AG09319 (cell line): ENCODE results near the gene CLCN7.

Experiments
- DNase-seq: peaks from one replicate; pipeline ENCODE4 v3.0.0-alpha.2; 2010; ENCODE audit warnings: low read depth; ENCODE audit errors: extremely low read depth
- CTCF ChIP-seq: IDR thresholded peaks from 2 replicates; pipeline ENCODE4 v1.5.1; 2011; ENCODE audit warnings: low read depth, mild to moderate bottlenecking, inconsistent platforms, low read length, moderate library complexity

Gene CLCN7

GRCh38 chr16:1495211-1495888, 20.5 kb upstream of the CLCN7 start:
- TF ChIP-seq CTCF, result no peak
- no peak for DNase-seq

- no peak for DNase-seq
- TF ChIP-seq CTCF, result no peak
Measured at GRCh38 chr16:1494711-1495110, 19.9 kb upstream of the CLCN7 start.

- peak; percentile 43 for DNase-seq
- peak; percentile 90 for TF ChIP-seq CTCF
Measured at GRCh38 chr16:1494129-1494640, 19.4 kb upstream of the CLCN7 start.

- TF ChIP-seq CTCF, result no peak
- DNase-seq, result no peak
Measured at GRCh38 chr16:1493746-1494094, 18.9 kb upstream of the CLCN7 start.

GRCh38 chr16:1492923-1493745, 18.3 kb upstream of the CLCN7 start, which contains the start of gene TELO2:
TSS of gene TELO2 (plus strand) at chr16:1493360. CDS start at chr16:1494282, 922 bp downstream.
- TF ChIP-seq CTCF, result no peak
- peak; percentile 23 for DNase-seq

- no peak for DNase-seq
- TF ChIP-seq CTCF, result no peak
Measured at GRCh38 chr16:1492082-1492922, 17.5 kb upstream of the CLCN7 start.
